Body of pancreas (tissue), 4 donors: ENCODE measurements around the gene ADAMTSL2.

Experiments
- CTCF ChIP-seq, 7 experiments: fragments of 450-650 bp in 4 of 7; fragments of 200-600 bp in 3 of 7; sonication (generic) in 3 of 7; IDR thresholded peaks; one replicate each; pipeline ENCODE4 v1.5.1; 2016 to 2019; ENCODE audit warnings: antibody characterized with exemption in 7 of 7
- POLR2A ChIP-seq, 3 donors: fragments of 450-650 bp; IDR thresholded peaks; one replicate each; pipeline ENCODE4 v1.6.1; 2016; ENCODE audit warnings: antibody characterized with exemption in 3 of 3, mild to moderate bottlenecking in 2 of 3

GRCh38 chr9:133594310-133594709 lies 59.8 kb downstream of the ADAMTSL2 start:
- TF ChIP-seq CTCF (IDR thresholded peaks at IDR 0.05) = no peak
- TF ChIP-seq POLR2A (IDR thresholded peaks at IDR 0.05) = no peak
